ENCODE data around the gene SNX13.

SNX13 gene

GRCh38 chr7:17852361-17852760 lies 87.9 kb downstream of the SNX13 start:
- Histone ChIP-seq H3K9ac (ENCODE audit: low read length) (no peak overlapping the region), H3K23ac (ENCODE audit: low read length) (no peak overlapping the region), H2BK5ac (ENCODE audit: low read length) (no peak overlapping the region), H4K5ac (ENCODE audit: low read length) (no peak overlapping the region), H3K79me1 (ENCODE audit: low read length) (no peaks in the 10 kb centered on the region), H3K27ac (ENCODE audit: low read depth, low read length) (no peak overlapping the region), H3K4me1 (ENCODE audit: control insufficient read depth, low read depth, low read length) (no peaks in the 10 kb centered on the region), H3K79me2 (ENCODE audit: control insufficient read depth, insufficient read depth, low read length) (no peaks in the 10 kb centered on the region), H3K27me3 (ENCODE audit: insufficient read depth, low read length, poor library complexity) (no peaks in the 10 kb centered on the region), H3K18ac (ENCODE audit: low read length) (no peak overlapping the region), H3K56ac (ENCODE audit: low read length) (no peak overlapping the region), H3K4ac (ENCODE audit: low read depth, low read length) (no peak overlapping the region), H2BK15ac (replicated peaks; ENCODE audit: low read depth) (no peak overlapping the region), H3K36me3 (ENCODE audit: control insufficient read depth, insufficient read depth, low read length) (no peaks in the 10 kb centered on the region), H2BK120ac (ENCODE audit: low read depth, low read length) (no peak overlapping the region), H2AK5ac (ENCODE audit: low read length) (no peak overlapping the region), H3K4me2 (ENCODE audit: low read length) (no peak overlapping the region), H4K8ac (ENCODE audit: low read depth, low read length) (no peak overlapping the region), H3K4me3 (ENCODE audit: low read length) (no peak overlapping the region)
- no peak for DNase-seq
- WGBS (ENCODE audit: extremely low coverage, insufficient coverage, low lambda C conversion rate), result no CpG with 5 or more reads among the region's 1 CpG

- H3K27ac ChIP-seq (ENCODE audit: low read depth, low read length), result no peak overlapping the region
- no peak overlapping the region for H3K23ac ChIP-seq (ENCODE audit: low read length)
- no peak overlapping the region for H3K4ac ChIP-seq (ENCODE audit: low read depth, low read length)
- WGBS (ENCODE audit: extremely low coverage, insufficient coverage, low lambda C conversion rate), result 100% methylated on average over 1 of the region's 3 CpGs
- H2BK120ac ChIP-seq (ENCODE audit: low read depth, low read length), result no peak overlapping the region
- H3K4me3 ChIP-seq (ENCODE audit: low read length), result no peak overlapping the region
- no peaks in the 10 kb centered on the region for H3K27me3 ChIP-seq (ENCODE audit: insufficient read depth, low read length, poor library complexity)
- H2AK5ac ChIP-seq (ENCODE audit: low read length), result no peak overlapping the region
- H3K4me1 ChIP-seq (ENCODE audit: control insufficient read depth, low read depth, low read length), result no peaks in the 10 kb centered on the region
- no peak overlapping the region for H4K5ac ChIP-seq (ENCODE audit: low read length)
- no peak overlapping the region for H3K56ac ChIP-seq (ENCODE audit: low read length)
- peak; percentile 45 for DNase-seq
- H3K9ac ChIP-seq (ENCODE audit: low read length), result no peak overlapping the region
- H3K36me3 ChIP-seq (ENCODE audit: control insufficient read depth, insufficient read depth, low read length), result no peaks in the 10 kb centered on the region
- H2BK15ac ChIP-seq (replicated peaks; ENCODE audit: low read depth), result no peak overlapping the region
- no peak overlapping the region for H2BK5ac ChIP-seq (ENCODE audit: low read length)
- H3K79me2 ChIP-seq (ENCODE audit: control insufficient read depth, insufficient read depth, low read length), result no peaks in the 10 kb centered on the region
- H3K4me2 ChIP-seq (ENCODE audit: low read length), result no peak overlapping the region
- H4K8ac ChIP-seq (ENCODE audit: low read depth, low read length), result no peak overlapping the region
- H3K79me1 ChIP-seq (ENCODE audit: low read length), result no peaks in the 10 kb centered on the region
- no peak overlapping the region for H3K18ac ChIP-seq (ENCODE audit: low read length)
These were observed 90.8 kb downstream of the SNX13 start for GRCh38 chr7:17849504-17849903.

DNA sequence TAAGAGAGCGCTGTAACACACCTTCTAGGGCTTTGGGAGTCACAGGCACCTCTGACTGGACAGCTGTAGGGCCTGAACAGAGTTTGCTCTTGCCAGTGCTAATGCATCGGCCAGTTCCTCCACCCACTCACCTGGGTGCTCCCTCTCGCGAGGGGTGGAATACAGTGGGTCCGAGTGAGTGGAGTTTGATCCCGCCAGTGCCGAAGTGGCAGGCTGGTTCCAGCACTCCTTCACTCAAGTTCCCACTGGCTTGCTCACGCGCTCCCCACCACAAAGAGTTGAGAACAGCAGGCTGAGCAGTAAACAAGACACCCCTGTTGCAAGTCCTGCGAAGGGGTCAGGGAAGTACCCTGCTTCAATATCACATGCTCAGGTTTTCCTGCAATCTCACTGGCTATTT lies 91.8 kb downstream of the SNX13 start:
- H2BK15ac ChIP-seq (replicated peaks; ENCODE audit: low read depth), result no peak overlapping the region
- H3K4ac ChIP-seq (ENCODE audit: low read depth, low read length), result no peak overlapping the region
- no peak overlapping the region for H3K9ac ChIP-seq (ENCODE audit: low read length)
- no peaks in the 10 kb centered on the region for H3K79me1 ChIP-seq (ENCODE audit: low read length)
- H2BK5ac ChIP-seq (ENCODE audit: low read length), result no peak overlapping the region
- no peak overlapping the region for H3K4me2 ChIP-seq (ENCODE audit: low read length)
- no peaks in the 10 kb centered on the region for H3K4me1 ChIP-seq (ENCODE audit: control insufficient read depth, low read depth, low read length)
- no peak overlapping the region for H3K56ac ChIP-seq (ENCODE audit: low read length)
- no peaks in the 10 kb centered on the region for H3K79me2 ChIP-seq (ENCODE audit: control insufficient read depth, insufficient read depth, low read length)
- H3K27me3 ChIP-seq (ENCODE audit: insufficient read depth, low read length, poor library complexity), result no peaks in the 10 kb centered on the region
- H3K27ac ChIP-seq (ENCODE audit: low read depth, low read length), result no peak overlapping the region
- no peak overlapping the region for H3K4me3 ChIP-seq (ENCODE audit: low read length)
- H3K23ac ChIP-seq (ENCODE audit: low read length), result no peak overlapping the region
- H4K5ac ChIP-seq (ENCODE audit: low read length), result no peak overlapping the region
- no peak overlapping the region for H2BK120ac ChIP-seq (ENCODE audit: low read depth, low read length)
- WGBS (ENCODE audit: extremely low coverage, insufficient coverage, low lambda C conversion rate), result no CpG with 5 or more reads among the region's 10 CpGs
- no peaks in the 10 kb centered on the region for H3K36me3 ChIP-seq (ENCODE audit: control insufficient read depth, insufficient read depth, low read length)
- no peak overlapping the region for H4K8ac ChIP-seq (ENCODE audit: low read depth, low read length)
- peak; percentile 1 for DNase-seq
- H3K18ac ChIP-seq (ENCODE audit: low read length), result no peak overlapping the region
- no peak overlapping the region for H2AK5ac ChIP-seq (ENCODE audit: low read length)

- Histone ChIP-seq H3K27ac (ENCODE audit: low read depth, low read length) (no peak overlapping the region), H3K4me2 (ENCODE audit: low read length) (no peak overlapping the region), H3K36me3 (ENCODE audit: control insufficient read depth, insufficient read depth, low read length) (no peaks in the 10 kb centered on the region), H2BK120ac (ENCODE audit: low read depth, low read length) (no peak overlapping the region), H2BK15ac (replicated peaks; ENCODE audit: low read depth) (no peak overlapping the region), H2AK5ac (ENCODE audit: low read length) (no peak overlapping the region), H4K8ac (ENCODE audit: low read depth, low read length) (no peak overlapping the region), H3K27me3 (ENCODE audit: insufficient read depth, low read length, poor library complexity) (no peaks in the 10 kb centered on the region), H3K18ac (ENCODE audit: low read length) (no peak overlapping the region), H3K56ac (ENCODE audit: low read length) (no peak overlapping the region), H3K4ac (ENCODE audit: low read depth, low read length) (no peak overlapping the region), H3K9ac (ENCODE audit: low read length) (no peak overlapping the region), H3K79me2 (ENCODE audit: control insufficient read depth, insufficient read depth, low read length) (no peaks in the 10 kb centered on the region), H3K23ac (ENCODE audit: low read length) (no peak overlapping the region), H3K4me3 (ENCODE audit: low read length) (no peak overlapping the region), H3K79me1 (ENCODE audit: low read length) (no peaks in the 10 kb centered on the region), H4K5ac (ENCODE audit: low read length) (no peak overlapping the region), H3K4me1 (ENCODE audit: control insufficient read depth, low read depth, low read length) (no peaks in the 10 kb centered on the region), H2BK5ac (ENCODE audit: low read length) (no peak overlapping the region)
- no peak for DNase-seq
- WGBS (ENCODE audit: extremely low coverage, insufficient coverage, low lambda C conversion rate), result no CpG with 5 or more reads among the region's 5 CpGs
These were observed 93.4 kb downstream of the SNX13 start for GRCh38 chr7:17846935-17847334.

GRCh38 chr7:17845197-17845547 lies 95.1 kb downstream of the SNX13 start:
- Histone ChIP-seq H3K79me1 (ENCODE audit: low read length) (no peaks in the 10 kb centered on the region), H3K4me1 (ENCODE audit: control insufficient read depth, low read depth, low read length) (no peaks in the 10 kb centered on the region), H2AK5ac (ENCODE audit: low read length) (no peak overlapping the region), H3K27ac (ENCODE audit: low read depth, low read length) (no peak overlapping the region), H3K36me3 (ENCODE audit: control insufficient read depth, insufficient read depth, low read length) (no peaks in the 10 kb centered on the region), H3K27me3 (ENCODE audit: insufficient read depth, low read length, poor library complexity) (no peaks in the 10 kb centered on the region), H3K4me2 (ENCODE audit: low read length) (no peak overlapping the region), H3K4me3 (ENCODE audit: low read length) (no peak overlapping the region), H3K9ac (ENCODE audit: low read length) (no peak overlapping the region), H3K4ac (ENCODE audit: low read depth, low read length) (no peak overlapping the region), H3K18ac (ENCODE audit: low read length) (no peak overlapping the region), H3K56ac (ENCODE audit: low read length) (no peak overlapping the region), H4K5ac (ENCODE audit: low read length) (no peak overlapping the region), H3K79me2 (ENCODE audit: control insufficient read depth, insufficient read depth, low read length) (no peaks in the 10 kb centered on the region), H2BK5ac (ENCODE audit: low read length) (no peak overlapping the region), H2BK15ac (replicated peaks; ENCODE audit: low read depth) (no peak overlapping the region), H4K8ac (ENCODE audit: low read depth, low read length) (no peak overlapping the region), H2BK120ac (ENCODE audit: low read depth, low read length) (no peak overlapping the region), H3K23ac (ENCODE audit: low read length) (no peak overlapping the region)
- WGBS (ENCODE audit: extremely low coverage, insufficient coverage, low lambda C conversion rate), result no CpG with 5 or more reads among the region's 4 CpGs
- no peak for DNase-seq

DNA sequence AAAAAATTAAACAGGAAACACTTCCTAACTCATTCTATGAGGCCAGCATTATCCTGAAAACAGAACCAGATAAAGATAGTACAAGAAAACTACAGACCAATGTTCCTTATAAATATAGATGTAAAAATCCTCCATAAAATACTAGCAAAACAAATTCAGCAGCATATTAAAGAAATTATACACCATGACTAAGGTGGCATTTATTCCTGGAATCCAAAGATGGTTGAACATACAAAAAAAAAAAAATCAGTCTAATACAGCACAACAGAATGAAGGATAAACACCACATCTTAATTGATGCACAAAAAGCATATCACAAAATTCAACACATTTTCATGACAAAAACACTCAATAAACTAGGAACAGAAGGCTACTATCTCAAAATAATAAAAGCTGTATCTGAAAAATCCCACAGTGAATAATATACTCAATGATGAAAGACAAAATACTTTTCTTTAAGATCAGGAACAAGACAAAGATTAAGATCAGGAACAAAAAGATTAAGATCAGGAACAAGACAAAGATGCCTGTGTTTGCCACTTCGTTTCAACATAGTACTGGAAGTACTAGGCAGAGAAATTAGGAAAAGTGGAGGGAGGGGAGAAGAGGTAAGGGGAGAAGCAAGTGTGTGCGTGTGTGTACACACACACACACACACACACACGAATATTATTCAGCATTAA lies 95.6 kb downstream of the SNX13 start:
- Histone ChIP-seq H2BK15ac (replicated peaks; ENCODE audit: low read depth) (no peak overlapping the region), H4K8ac (ENCODE audit: low read depth, low read length) (no peak overlapping the region), H3K27ac (ENCODE audit: low read depth, low read length) (no peak overlapping the region), H3K56ac (ENCODE audit: low read length) (no peak overlapping the region), H3K79me1 (ENCODE audit: low read length) (no peaks in the 10 kb centered on the region), H3K9ac (ENCODE audit: low read length) (no peak overlapping the region), H3K18ac (ENCODE audit: low read length) (no peak overlapping the region), H3K4me1 (ENCODE audit: control insufficient read depth, low read depth, low read length) (no peaks in the 10 kb centered on the region), H3K36me3 (ENCODE audit: control insufficient read depth, insufficient read depth, low read length) (no peaks in the 10 kb centered on the region), H3K4ac (ENCODE audit: low read depth, low read length) (no peak overlapping the region), H4K5ac (ENCODE audit: low read length) (no peak overlapping the region), H3K4me3 (ENCODE audit: low read length) (no peak overlapping the region), H3K79me2 (ENCODE audit: control insufficient read depth, insufficient read depth, low read length) (no peaks in the 10 kb centered on the region), H3K23ac (ENCODE audit: low read length) (no peak overlapping the region), H3K27me3 (ENCODE audit: insufficient read depth, low read length, poor library complexity) (no peaks in the 10 kb centered on the region), H2AK5ac (ENCODE audit: low read length) (no peak overlapping the region), H2BK120ac (ENCODE audit: low read depth, low read length) (no peak overlapping the region), H2BK5ac (ENCODE audit: low read length) (no peak overlapping the region), H3K4me2 (ENCODE audit: low read length) (no peak overlapping the region)
- DNase-seq, result peak; percentile 4
- WGBS (ENCODE audit: extremely low coverage, insufficient coverage, low lambda C conversion rate), result no CpG with 5 or more reads among the region's 3 CpGs
